Measurements from ENCODE around the gene FOXC1. TPM values are rescaled to one million over a fixed set of nuclear protein-coding genes. Genes with fewer than 3 reads are reported as not detected.

Gene FOXC1
- total RNA-seq, 1 experiment from 2014 or later: 88.4 TPM

GRCh38 chr6:1645466-1646185, 35.9 kb downstream of the FOXC1 start:
- in situ Hi-C loops (cut with HindIII; ENCODE audit: low pct_unique_long_range_greater_than_20kb, low sequenced_read_pairs): no loop called here
- DNase-seq (ENCODE audit: low read depth): no peak

GRCh38 chr6:1651362-1651761, 41.6 kb downstream of the FOXC1 start:
- in situ Hi-C loops (cut with HindIII; ENCODE audit: low pct_unique_long_range_greater_than_20kb, low sequenced_read_pairs): no loop called here
- DNase-seq (ENCODE audit: low read depth): no peak

GRCh38 chr6:1652842-1653241, 43.1 kb downstream of the FOXC1 start:
- no peak for DNase-seq (ENCODE audit: low read depth)
- in situ Hi-C loops (cut with HindIII; ENCODE audit: low pct_unique_long_range_greater_than_20kb, low sequenced_read_pairs): no loop called here

GRCh38 chr6:1654054-1654453, 44.3 kb downstream of the FOXC1 start:
- no peak for DNase-seq (ENCODE audit: low read depth)
- in situ Hi-C loops (cut with HindIII; ENCODE audit: low pct_unique_long_range_greater_than_20kb, low sequenced_read_pairs): no loop called here

- no peak for DNase-seq (ENCODE audit: low read depth)
- in situ Hi-C loops (cut with HindIII; ENCODE audit: low pct_unique_long_range_greater_than_20kb, low sequenced_read_pairs): no loop called here
Observed at GRCh38 chr6:1657116-1657770, 47.5 kb downstream of the FOXC1 start.

- in situ Hi-C loops (cut with HindIII; ENCODE audit: low pct_unique_long_range_greater_than_20kb, low sequenced_read_pairs): no loop called here
- no peak for DNase-seq (ENCODE audit: low read depth)
Observed at GRCh38 chr6:1657771-1658165, 48.1 kb downstream of the FOXC1 start.

GRCh38 chr6:1658212-1659005, 48.7 kb downstream of the FOXC1 start:
- DNase-seq (ENCODE audit: low read depth): no peak
- in situ Hi-C loops (cut with HindIII; ENCODE audit: low pct_unique_long_range_greater_than_20kb, low sequenced_read_pairs): no loop called here

GRCh38 chr6:1659816-1660215, 50.1 kb downstream of the FOXC1 start:
- in situ Hi-C loops (cut with HindIII; ENCODE audit: low pct_unique_long_range_greater_than_20kb, low sequenced_read_pairs): no loop called here
- no peak for DNase-seq (ENCODE audit: low read depth)

- DNase-seq (ENCODE audit: low read depth): no peak
- in situ Hi-C loops (cut with HindIII; ENCODE audit: low pct_unique_long_range_greater_than_20kb, low sequenced_read_pairs): no loop called here
Observed at GRCh38 chr6:1662534-1662933, 52.8 kb downstream of the FOXC1 start.

Other genes with a start within 250 kb of the FOXC1 start
- 6.8 and 14.1 TPM in 2 replicates for gene FOXF2, start 220.3 kb upstream of the FOXC1 start, total RNA-seq (2014; rRNA removed; shearing (Covaris generic); ENCODE audit: low replicate concordance)

Measured in Caki2 (cell line).